Astrocyte of the cerebellum (primary cell): Measurements from ENCODE around the gene CDK11B.
A peak's percentile ranks its signal among the peaks of the same experiment; 100 is the strongest.
"Not testable (repeated sequence)": the region's sequence is repeated elsewhere in the genome, so short reads cannot be mapped to it uniquely, and the experiment has no call there.

Source experiments
- DNase-seq: peaks from one replicate; pipeline ENCODE4 v3.0.0-alpha.2; 2011; ENCODE audit warnings: low read depth
- H3K4me3 ChIP-seq: 2 replicates; pipeline ENCODE4 v1.5.1; 2011; ENCODE audit warnings: mild to moderate bottlenecking, low read depth, low read length, moderate library complexity
- in situ Hi-C: cut with HindIII; loops from 2 replicates; pipeline ENCODE4 v1.10.0; 2017; ENCODE audit warnings: low sequenced_read_pairs
- TF ChIP-seq, protein P1 (sequence below): IDR thresholded peaks from 2 replicates; pipeline ENCODE4 v1.5.1; 2012; ENCODE audit warnings: low read length, low read depth, moderate library complexity, mild to moderate bottlenecking; ENCODE audit errors: missing control alignments

The CDK11B gene

DNA sequence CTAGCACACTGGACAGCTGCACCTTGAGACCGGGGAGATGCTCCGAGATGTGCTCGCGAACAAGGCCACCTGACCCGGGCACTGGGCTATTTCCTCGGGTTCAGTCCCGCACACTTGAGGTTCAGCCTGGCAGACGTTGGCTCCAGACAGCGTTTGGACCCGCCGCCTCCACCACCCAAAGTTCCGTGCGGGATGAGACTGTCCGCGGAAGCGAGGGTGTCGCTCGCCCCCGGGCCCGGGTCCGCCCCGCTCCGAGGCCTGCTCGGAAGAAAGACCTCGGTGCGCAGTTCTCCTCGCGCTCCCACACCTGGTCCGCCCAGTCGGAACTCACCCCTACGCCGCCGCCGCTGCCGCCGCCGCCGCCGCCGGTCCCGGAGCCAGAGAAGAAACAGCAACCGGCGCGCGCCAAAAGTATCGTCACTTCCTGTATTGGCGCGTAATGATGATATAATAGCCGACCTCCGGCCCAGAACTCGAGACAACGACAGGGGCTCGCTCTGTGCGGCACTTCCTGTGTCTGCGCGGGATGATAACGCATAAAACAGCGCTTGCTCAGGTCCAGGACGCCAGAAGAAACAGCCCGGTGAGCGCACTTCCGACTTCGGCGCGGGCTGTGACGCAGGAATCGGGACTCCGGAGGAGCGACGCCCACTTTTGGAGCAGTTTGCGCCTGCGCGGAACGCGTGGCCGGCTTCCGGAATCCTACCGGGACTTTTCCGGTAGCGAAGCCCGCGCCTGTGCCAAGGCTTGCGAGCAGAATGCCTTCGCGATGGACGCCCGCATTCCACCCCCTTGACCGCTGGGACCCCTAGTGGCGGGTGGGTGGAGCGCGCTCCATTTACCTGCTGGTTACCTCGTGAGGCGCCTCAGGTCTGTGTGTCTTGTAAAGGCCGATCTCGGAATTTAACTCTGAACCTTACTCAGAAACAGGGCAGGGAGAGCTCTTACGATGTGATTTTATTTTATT is at the start of gene CDK11B:
CDK11B (minus strand) TSS at position 422 of the 967 bp plus-strand sequence. CDS start 1,519 bp downstream, outside the sequence.
- TF ChIP-seq, protein P1, sequence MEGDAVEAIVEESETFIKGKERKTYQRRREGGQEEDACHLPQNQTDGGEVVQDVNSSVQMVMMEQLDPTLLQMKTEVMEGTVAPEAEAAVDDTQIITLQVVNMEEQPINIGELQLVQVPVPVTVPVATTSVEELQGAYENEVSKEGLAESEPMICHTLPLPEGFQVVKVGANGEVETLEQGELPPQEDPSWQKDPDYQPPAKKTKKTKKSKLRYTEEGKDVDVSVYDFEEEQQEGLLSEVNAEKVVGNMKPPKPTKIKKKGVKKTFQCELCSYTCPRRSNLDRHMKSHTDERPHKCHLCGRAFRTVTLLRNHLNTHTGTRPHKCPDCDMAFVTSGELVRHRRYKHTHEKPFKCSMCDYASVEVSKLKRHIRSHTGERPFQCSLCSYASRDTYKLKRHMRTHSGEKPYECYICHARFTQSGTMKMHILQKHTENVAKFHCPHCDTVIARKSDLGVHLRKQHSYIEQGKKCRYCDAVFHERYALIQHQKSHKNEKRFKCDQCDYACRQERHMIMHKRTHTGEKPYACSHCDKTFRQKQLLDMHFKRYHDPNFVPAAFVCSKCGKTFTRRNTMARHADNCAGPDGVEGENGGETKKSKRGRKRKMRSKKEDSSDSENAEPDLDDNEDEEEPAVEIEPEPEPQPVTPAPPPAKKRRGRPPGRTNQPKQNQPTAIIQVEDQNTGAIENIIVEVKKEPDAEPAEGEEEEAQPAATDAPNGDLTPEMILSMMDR, result peak; percentile 14
- DNase-seq, result peak; percentile 94
- in situ Hi-C loops, result not testable (repeated sequence)

DNA sequence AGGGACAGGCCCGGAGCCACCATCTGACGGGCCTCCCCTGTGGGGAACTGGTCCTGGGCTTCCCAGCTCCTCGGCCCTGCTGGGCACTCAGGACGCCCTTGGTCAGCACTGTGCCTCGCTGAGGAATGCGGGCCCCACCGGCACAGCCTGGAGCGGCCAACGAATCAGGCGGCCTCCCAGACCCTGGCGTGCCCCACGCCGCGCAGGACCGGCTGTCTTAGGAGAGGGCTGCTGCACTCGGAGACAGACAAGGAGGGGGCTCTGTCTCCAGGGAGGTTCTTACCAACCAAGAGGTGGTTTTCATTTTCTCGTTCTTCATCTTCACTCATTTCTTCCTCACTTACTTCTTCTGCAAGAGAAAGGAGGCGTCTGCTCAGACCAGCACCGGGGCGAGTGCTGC is 49.1 kb upstream of the CDK11B start:
- H3K4me3 ChIP-seq, in situ Hi-C loops, DNase-seq: not testable (repeated sequence)

More for the DNA sequence above, at the start of gene CDK11B:
- H3K4me3 ChIP-seq, result peak within 1 kb of the TSS; percentile 54

GRCh38 chr1:1707241-1707640 is 48.4 kb upstream of the CDK11B start:
- in situ Hi-C loops, DNase-seq, H3K4me3 ChIP-seq: not testable (repeated sequence)

DNA sequence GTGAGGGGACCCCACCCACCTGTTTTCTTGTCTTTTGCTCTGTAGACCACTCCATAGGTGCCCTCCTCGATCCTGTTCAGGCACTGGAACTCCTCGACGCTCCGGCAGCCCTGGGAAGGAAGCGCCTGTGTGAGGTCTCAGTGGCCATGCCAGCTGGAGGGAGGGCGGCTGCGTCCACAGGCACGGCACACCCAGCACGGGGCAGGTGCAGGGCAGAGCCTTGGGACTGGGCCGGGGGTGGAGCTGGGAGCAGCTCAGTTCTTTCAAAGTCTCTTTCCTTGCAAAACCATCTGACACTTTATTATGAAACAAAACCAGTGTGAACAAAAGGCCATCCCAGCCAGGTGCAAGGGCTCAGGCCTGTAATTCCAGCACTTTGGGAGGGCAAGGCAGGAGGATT is 46.8 kb upstream of the CDK11B start:
- in situ Hi-C loops, result not testable (repeated sequence)

DNA sequence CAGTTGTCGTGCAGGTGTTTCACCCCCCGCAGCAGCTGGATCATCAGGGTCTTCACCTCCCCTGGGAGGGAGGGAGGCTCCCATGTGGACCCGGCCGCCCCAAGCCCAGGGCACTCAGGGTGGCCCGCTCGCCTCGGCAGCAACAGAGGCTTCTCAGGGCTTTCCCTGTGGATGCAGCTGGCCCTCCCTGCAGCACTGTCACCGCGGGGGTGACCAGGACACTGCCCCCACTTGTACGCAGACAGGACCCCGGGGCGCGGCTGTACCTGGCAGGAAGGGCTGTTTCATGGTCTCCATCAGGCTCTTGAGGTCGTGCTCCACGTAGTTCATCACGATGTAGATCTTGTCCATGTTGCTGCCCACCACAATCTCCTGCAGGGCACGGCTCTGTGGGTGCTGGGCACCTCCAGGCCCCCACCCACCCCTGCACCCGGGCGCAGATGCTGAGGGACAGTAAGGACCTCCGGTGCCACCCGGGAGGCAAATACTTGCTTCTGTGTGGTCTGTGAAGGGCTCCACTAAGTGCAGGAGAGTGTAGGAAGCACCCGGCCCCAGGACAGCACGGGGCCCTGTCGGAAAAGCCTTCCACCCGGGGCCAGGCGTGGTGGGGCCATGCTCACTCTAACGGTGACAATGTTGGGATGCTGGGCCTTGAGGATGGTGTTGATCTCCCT is 45.6 kb upstream of the CDK11B start:
- in situ Hi-C loops, DNase-seq, H3K4me3 ChIP-seq: not testable (repeated sequence)

More for the DNA sequence above, 46.8 kb upstream of the CDK11B start:
- not testable (repeated sequence) for H3K4me3 ChIP-seq, DNase-seq

- in situ Hi-C loops, result no loop called here
- no peak for DNase-seq
- TF ChIP-seq, protein P1, result no peak
- H3K4me3 ChIP-seq, result no peak overlapping the region
Observed at GRCh38 chr1:1703796-1704195, 45.0 kb upstream of the CDK11B start.

GRCh38 chr1:1702506-1702905 is 43.7 kb upstream of the CDK11B start:
- in situ Hi-C loops, DNase-seq: not testable (repeated sequence)

GRCh38 chr1:1700557-1700956 is 41.8 kb upstream of the CDK11B start:
- DNase-seq, H3K4me3 ChIP-seq, in situ Hi-C loops: not testable (repeated sequence)

More at GRCh38 chr1:1702506-1702905, 43.7 kb upstream of the CDK11B start:
- H3K4me3 ChIP-seq, result not testable (repeated sequence)

GRCh38 chr1:1700067-1700466 is 41.3 kb upstream of the CDK11B start:
- in situ Hi-C loops, H3K4me3 ChIP-seq, DNase-seq: not testable (repeated sequence)

GRCh38 chr1:1699061-1699460 is 40.3 kb upstream of the CDK11B start:
- DNase-seq, in situ Hi-C loops, H3K4me3 ChIP-seq: not testable (repeated sequence)

DNA sequence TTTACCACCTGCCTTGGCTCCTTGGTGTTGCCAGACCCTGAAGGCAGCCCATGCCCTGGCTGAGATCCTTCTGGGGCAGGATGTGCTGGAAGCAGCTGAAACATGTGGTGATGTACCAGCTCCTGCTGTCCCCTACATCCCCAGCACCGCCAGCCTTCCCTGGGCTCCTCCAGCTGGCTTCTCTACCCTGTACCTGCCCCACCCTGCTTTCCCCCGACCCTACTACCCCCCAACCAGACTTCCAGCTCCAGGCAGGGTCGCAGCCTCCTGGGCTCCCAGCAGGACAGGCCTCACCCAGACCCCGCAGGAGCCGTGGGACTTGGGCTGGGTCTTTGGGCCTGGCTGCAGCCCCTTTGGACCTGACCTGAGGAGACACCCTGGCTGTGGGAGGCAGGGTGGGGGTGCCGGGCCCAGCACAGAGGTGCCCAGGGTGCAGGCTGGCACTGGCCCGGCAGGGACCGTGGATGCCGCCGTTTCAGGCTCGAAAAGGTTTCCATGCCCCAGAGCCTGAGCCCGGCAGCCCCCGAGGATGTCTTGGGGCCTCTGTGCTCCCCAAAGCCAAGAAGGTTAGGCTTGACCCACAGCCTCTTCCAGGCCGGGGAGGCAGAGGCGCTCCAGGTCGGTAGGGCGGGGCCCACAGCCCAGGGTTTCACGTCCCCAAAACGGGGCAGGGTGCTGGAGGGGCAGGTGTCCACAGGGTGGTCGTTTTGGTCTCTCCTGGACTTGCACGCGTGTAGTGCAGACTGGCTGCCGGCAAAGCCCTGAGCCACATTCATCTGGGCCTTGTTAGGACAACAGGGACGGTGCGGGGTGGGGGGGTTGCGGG is 38.8 kb upstream of the CDK11B start:
- DNase-seq, H3K4me3 ChIP-seq, in situ Hi-C loops: not testable (repeated sequence)

GRCh38 chr1:1696431-1697357 is 37.9 kb upstream of the CDK11B start:
- DNase-seq, in situ Hi-C loops, H3K4me3 ChIP-seq: not testable (repeated sequence)
